Stomach (tissue), 9 donors: ENCODE data around the gene ENDOG. TPM values are rescaled to one million over a fixed set of nuclear protein-coding genes. Genes with fewer than 3 reads are reported as not detected.
A peak's percentile ranks its signal among the peaks of the same experiment; 100 is the strongest.

Experiments
- DNase-seq, 2 donors: peaks; one replicate each; pipeline versions ENCODE4 v3.0.0 to v3.0.0-alpha.2; 2013 to 2019
- H3K27ac ChIP-seq, 5 donors: fragments of 200-600 bp in 4 of 5; sonication (generic) in 4 of 5; one replicate each; pipeline ENCODE4 v1.5.1; 2013 to 2019; ENCODE audit warnings: mild to moderate bottlenecking in 1 of 5, moderate library complexity in 1 of 5
- H3K27me3 ChIP-seq, 3 donors: fragments of 200-600 bp; sonication (generic); one replicate each; pipeline ENCODE4 v1.5.1; 2017 to 2019; ENCODE audit warnings: mixed run types in 1 of 3
- H3K36me3 ChIP-seq, 4 donors: fragments of 200-600 bp; sonication (generic); 1 replicate in 3 of 4; 2 replicates in 1 of 4; pipeline ENCODE4 v1.5.1; 2016 to 2019
- H3K4me1 ChIP-seq, 4 donors: fragments of 200-600 bp; sonication (generic); one replicate each; pipeline ENCODE4 v1.5.1; 2016 to 2019
- H3K4me3 ChIP-seq, 4 donors: fragments of 200-600 bp; sonication (generic) in 3 of 4; one replicate each; pipeline ENCODE4 v1.5.1; 2016 to 2019; ENCODE audit warnings: mild to moderate bottlenecking in 1 of 4
- H3K9me3 ChIP-seq, 4 donors: fragments of 200-600 bp; sonication (generic); one replicate each; pipeline ENCODE4 v1.5.1; 2016 to 2019
- CTCF ChIP-seq, 7 experiments: fragments of 450-650 bp in 4 of 7; fragments of 200-600 bp in 3 of 7; sonication (generic) in 3 of 7; IDR thresholded peaks; one replicate each; pipeline ENCODE4 v1.5.1; 2016 to 2019; ENCODE audit warnings: antibody characterized with exemption in 7 of 7, control low read depth in 2 of 7, mild to moderate bottlenecking in 1 of 7
- EP300 ChIP-seq: sonication (generic); formaldehyde crosslinking; IDR thresholded peaks from one replicate; pipeline ENCODE4 v1.6.1; 2017; ENCODE audit warnings: antibody characterized with exemption
- POLR2A ChIP-seq, 4 donors: fragments of 450-650 bp; IDR thresholded peaks; one replicate each; pipeline ENCODE4 v1.6.1; 2016; ENCODE audit warnings: antibody characterized with exemption in 4 of 4, control low read depth in 2 of 4, mild to moderate bottlenecking in 1 of 4, moderate library complexity in 1 of 4
- POLR2AphosphoS5 ChIP-seq, 3 donors: sonication (generic); formaldehyde crosslinking; IDR thresholded peaks; one replicate each; pipeline ENCODE4 v1.6.1; 2016; ENCODE audit warnings: antibody characterized with exemption in 3 of 3
- WGBS, 5 donors: extraction: QIAGEN DNeasy Blood & Tissue Kit in 3 of 5; methylation state at CpG; one replicate each; pipeline versions ENCODE4 v1.1.5 to v1.1.7; 2013 to 2018; 5-methylcytosine and 5-hydroxymethylcytosine counted together
- intact Hi-C: fragments of 100-400 bp; cut with DNase I; formaldehyde crosslinking; loops from one replicate; pipeline ENCODE4 v1.15.1; 2023; ENCODE audit warnings: low total_unique reads
- polyA plus RNA-seq, 3 donors: library from polyadenylated mRNA; stranded (reverse); fragments of 200-250 nt; gene quantifications; one replicate each; pipeline ENCODE4 v1.2.3, GENCODE V29; 2013
- total RNA-seq, 5 donors: library from RNA; depleted of rRNA; stranded (reverse); fragments of >200 nt; gene quantifications; one replicate each; pipeline versions ENCODE4 v1.1.0 to v1.2.3, GENCODE V29; 2014 to 2016
- donor health status: healthy with polysubstance abuse.
- donor health status: Bipolar disorder and iron deficiency.
- donor health status: healthy.

ENDOG gene
- total and polyA plus RNA-seq, 8 donors = 5.0 to 186 (median 31.5) TPM

GRCh38 chr9:128821584-128822406 is 3.5 kb downstream of the ENDOG start:
- H3K4me3 ChIP-seq = no peak overlapping the region
- intact Hi-C loops = no loop called here
- WGBS, 5 donors = 77 to 87% (median 81%) methylated on average over 13 to 16 of the region's 16 CpGs
- H3K9me3 ChIP-seq = no peaks in the 10 kb centered on the region
- TF ChIP-seq POLR2A (IDR thresholded peaks at IDR 0.05) (no peak), POLR2AphosphoS5 (IDR thresholded peaks at IDR 0.05) (no peak), CTCF (IDR thresholded peaks at IDR 0.05) (no peak), EP300 (no peak)
- H3K36me3 ChIP-seq = peaks cover 38 to 63% (median 60%) of the 10 kb centered on the region in 4 donors
- peaks cover 16 to 44% (median 32%) of the 10 kb centered on the region in 4 donors for H3K4me1 ChIP-seq
- H3K27me3 ChIP-seq = no peaks in the 10 kb centered on the region
- H3K27ac ChIP-seq = no peak overlapping the region
- DNase-seq = no peak

- H3K36me3 ChIP-seq = peaks cover 40 to 71% (median 67%) of the 10 kb centered on the region in 4 donors
- intact Hi-C loops = no loop called here
- H3K4me3 ChIP-seq = no peak overlapping the region
- H3K4me1 ChIP-seq = peaks cover 16 to 46% (median 32%) of the 10 kb centered on the region in 4 donors
- no peak overlapping the region for H3K27ac ChIP-seq
- H3K9me3 ChIP-seq = no peaks in the 10 kb centered on the region
- 91 to 98% (median 93%) methylated on average over 16 to 22 of the region's 22 CpGs for WGBS, 5 donors
- no peaks in the 10 kb centered on the region for H3K27me3 ChIP-seq
- DNase-seq = no peak
- no peak for TF ChIP-seq POLR2AphosphoS5 (IDR thresholded peaks at IDR 0.05)
- no peak for TF ChIP-seq EP300
- no peak for TF ChIP-seq CTCF (IDR thresholded peaks at IDR 0.05)
- TF ChIP-seq POLR2A (IDR thresholded peaks at IDR 0.05) = no peak
Measured at GRCh38 chr9:128822407-128823042, 4.2 kb downstream of the ENDOG start.

- TF ChIP-seq POLR2A (IDR thresholded peaks at IDR 0.05) (no peak), CTCF (IDR thresholded peaks at IDR 0.05) (no peak), POLR2AphosphoS5 (IDR thresholded peaks at IDR 0.05) (no peak), EP300 (no peak)
- intact Hi-C loops = no loop called here
- H3K9me3 ChIP-seq = no peaks in the 10 kb centered on the region
- DNase-seq = no peak
- peaks cover 40 to 79% (median 71%) of the 10 kb centered on the region in 4 donors for H3K36me3 ChIP-seq
- no peak overlapping the region for H3K4me3 ChIP-seq
- WGBS, 5 donors = 74 to 91% (median 87%) methylated on average over 13 to 19 of the region's 19 CpGs
- peak overlapping the region in 3 of 5 donors; percentile 5 to 21 (median 7) for H3K27ac ChIP-seq
- H3K4me1 ChIP-seq = peaks cover 20 to 52% (median 35%) of the 10 kb centered on the region in 4 donors
- H3K27me3 ChIP-seq = no peaks in the 10 kb centered on the region
Measured at GRCh38 chr9:128823362-128823902, 5.1 kb downstream of the ENDOG start.

GRCh38 chr9:128823903-128824406 is 5.7 kb downstream of the ENDOG start:
- 39 to 60% (median 51%) methylated on average over 4 to 12 of the region's 12 CpGs for WGBS, 5 donors
- no peaks in the 10 kb centered on the region for H3K27me3 ChIP-seq
- no peak for TF ChIP-seq EP300
- peaks cover 25 to 55% (median 37%) of the 10 kb centered on the region in 4 donors for H3K4me1 ChIP-seq
- no peaks in the 10 kb centered on the region for H3K9me3 ChIP-seq
- intact Hi-C loops = no loop called here
- H3K36me3 ChIP-seq = peaks cover 40 to 79% (median 71%) of the 10 kb centered on the region in 4 donors
- H3K4me3 ChIP-seq = no peak overlapping the region
- DNase-seq = peak; percentile 69 to 74
- peak overlapping the region in 2 of 5 donors; percentile 7 to 21 for H3K27ac ChIP-seq
